Suppressor macrophage (primary cell): ENCODE data around the gene CLC.
"Not testable (repeated sequence)": the region's sequence is repeated elsewhere in the genome, so short reads cannot be mapped to it uniquely, and the experiment has no call there.

Experiments used
- DNase-seq, 4 experiments: peaks; one replicate each; pipeline ENCODE4 v3.0.0-alpha.2; 2020 to 2022

Gene CLC

GRCh38 chr19:39728040-39728439 is 9.8 kb downstream of the CLC start:
- no peak for DNase-seq

- no peak for DNase-seq
These were observed 10.6 kb downstream of the CLC start for GRCh38 chr19:39727070-39727800.

- DNase-seq, result no peak
These were observed 11.8 kb downstream of the CLC start for GRCh38 chr19:39725995-39726394.

- DNase-seq, result not testable (repeated sequence)
These were observed 17.7 kb downstream of the CLC start for GRCh38 chr19:39720144-39720543.

GRCh38 chr19:39710333-39710890 is 27.4 kb downstream of the CLC start:
- no peak for DNase-seq

GRCh38 chr19:39709026-39709872 is 28.6 kb downstream of the CLC start:
- DNase-seq, result no peak

- no peak for DNase-seq
These were observed 29.2 kb downstream of the CLC start for GRCh38 chr19:39708594-39708993.

GRCh38 chr19:39705578-39706188 is 32.1 kb downstream of the CLC start:
- peak in 3 of 4 experiments; percentile 20 to 35 (median 23) for DNase-seq

- no peak for DNase-seq
These were observed 33.4 kb downstream of the CLC start, which contains the start of gene LGALS14 for GRCh38 chr19:39704181-39705044. Gene LGALS14, plus strand, starts transcription at chr19:39704481. Its CDS starts 48 bp downstream, at chr19:39704529.

GRCh38 chr19:39701291-39701690 is 36.5 kb downstream of the CLC start:
- no peak for DNase-seq

- no peak for DNase-seq
These were observed 39.3 kb downstream of the CLC start for GRCh38 chr19:39698535-39698934.

- no peak for DNase-seq
These were observed 41.4 kb downstream of the CLC start for GRCh38 chr19:39696387-39696786.

GRCh38 chr19:39695759-39696158 is 42.1 kb downstream of the CLC start:
- no peak for DNase-seq

- no peak for DNase-seq
These were observed 45.0 kb downstream of the CLC start for GRCh38 chr19:39692822-39693221.

GRCh38 chr19:39692166-39692565 is 45.7 kb downstream of the CLC start:
- no peak for DNase-seq

- DNase-seq, result not testable (repeated sequence)
These were observed 49.2 kb downstream of the CLC start for GRCh38 chr19:39688637-39689036.

- peak; percentile 2 to 34 (median 28) for DNase-seq
These were observed 51.1 kb downstream of the CLC start for GRCh38 chr19:39686739-39687138.

GRCh38 chr19:39684267-39684666 is 53.6 kb downstream of the CLC start:
- no peak for DNase-seq

- no peak for DNase-seq
These were observed 56.4 kb downstream of the CLC start for GRCh38 chr19:39681416-39681815.
